Measurements from ENCODE around the gene PADI1. TPM values are rescaled to one million over a fixed set of nuclear protein-coding genes. Genes with fewer than 3 reads are reported as not detected.

PADI1 gene
- total RNA-seq, 1 experiment from 2014 or later: not detected

GRCh38 chr1:17198476-17199258 lies 6.3 kb upstream of the PADI1 start:
- Histone ChIP-seq H3K79me2 (ENCODE audit: low read length) (no peaks in the 10 kb centered on the region), H2AFZ (ENCODE audit: low read length) (no peak overlapping the region), H3K4me1 (ENCODE audit: low read length) (no peaks in the 10 kb centered on the region), H3K4me3 (ENCODE audit: low read length) (no peak overlapping the region), H3K9ac (ENCODE audit: low read length) (no peak overlapping the region), H3K27ac (ENCODE audit: low read length) (no peak overlapping the region), H3K9me2 (replicated peaks; ENCODE audit: insufficient read depth, low read length) (no peaks in the 10 kb centered on the region), H3K27me3 (ENCODE audit: low read length) (no peaks in the 10 kb centered on the region), H3K4me2 (ENCODE audit: low read depth, low read length, poor library complexity, severe bottlenecking) (no peak overlapping the region), H3K36me3 (ENCODE audit: insufficient read depth, low read length) (no peaks in the 10 kb centered on the region), H4K20me1 (ENCODE audit: insufficient read depth, low read depth, low read length) (no peaks in the 10 kb centered on the region), H3K9me3 (ENCODE audit: low read length) (no peaks in the 10 kb centered on the region)
- no peak for DNase-seq

GRCh38 chr1:17199267-17200044 lies 5.5 kb upstream of the PADI1 start:
- no peak for DNase-seq
- no peaks in the 10 kb centered on the region for H3K9me2 ChIP-seq (replicated peaks; ENCODE audit: insufficient read depth, low read length)
- no peaks in the 10 kb centered on the region for H3K36me3 ChIP-seq (ENCODE audit: insufficient read depth, low read length)
- H3K79me2 ChIP-seq (ENCODE audit: low read length): no peaks in the 10 kb centered on the region
- no peak overlapping the region for H3K27ac ChIP-seq (ENCODE audit: low read length)
- no peak overlapping the region for H3K4me3 ChIP-seq (ENCODE audit: low read length)
- no peaks in the 10 kb centered on the region for H3K9me3 ChIP-seq (ENCODE audit: low read length)
- no peak overlapping the region for H3K4me2 ChIP-seq (ENCODE audit: low read depth, low read length, poor library complexity, severe bottlenecking)
- no peaks in the 10 kb centered on the region for H3K27me3 ChIP-seq (ENCODE audit: low read length)
- no peaks in the 10 kb centered on the region for H4K20me1 ChIP-seq (ENCODE audit: insufficient read depth, low read depth, low read length)
- no peak overlapping the region for H2AFZ ChIP-seq (ENCODE audit: low read length)
- no peak overlapping the region for H3K9ac ChIP-seq (ENCODE audit: low read length)
- H3K4me1 ChIP-seq (ENCODE audit: low read length): no peaks in the 10 kb centered on the region

GRCh38 chr1:17200246-17200645 lies 4.7 kb upstream of the PADI1 start:
- Histone ChIP-seq H2AFZ (ENCODE audit: low read length) (no peak overlapping the region), H4K20me1 (ENCODE audit: insufficient read depth, low read depth, low read length) (no peaks in the 10 kb centered on the region), H3K79me2 (ENCODE audit: low read length) (no peaks in the 10 kb centered on the region), H3K9me2 (replicated peaks; ENCODE audit: insufficient read depth, low read length) (no peaks in the 10 kb centered on the region), H3K9ac (ENCODE audit: low read length) (no peak overlapping the region), H3K27me3 (ENCODE audit: low read length) (no peaks in the 10 kb centered on the region), H3K27ac (ENCODE audit: low read length) (no peak overlapping the region), H3K4me3 (ENCODE audit: low read length) (no peak overlapping the region), H3K9me3 (ENCODE audit: low read length) (no peaks in the 10 kb centered on the region), H3K4me2 (ENCODE audit: low read depth, low read length, poor library complexity, severe bottlenecking) (no peak overlapping the region), H3K36me3 (ENCODE audit: insufficient read depth, low read length) (no peaks in the 10 kb centered on the region), H3K4me1 (ENCODE audit: low read length) (no peaks in the 10 kb centered on the region)
- no peak for DNase-seq

GRCh38 chr1:17200756-17201155 lies 4.2 kb upstream of the PADI1 start:
- Histone ChIP-seq H3K36me3 (ENCODE audit: insufficient read depth, low read length) (no peaks in the 10 kb centered on the region), H3K9me2 (replicated peaks; ENCODE audit: insufficient read depth, low read length) (no peaks in the 10 kb centered on the region), H3K9me3 (ENCODE audit: low read length) (no peaks in the 10 kb centered on the region), H2AFZ (ENCODE audit: low read length) (no peak overlapping the region), H3K4me3 (ENCODE audit: low read length) (no peak overlapping the region), H3K4me1 (ENCODE audit: low read length) (no peaks in the 10 kb centered on the region), H3K27me3 (ENCODE audit: low read length) (no peaks in the 10 kb centered on the region), H3K27ac (ENCODE audit: low read length) (no peak overlapping the region), H3K79me2 (ENCODE audit: low read length) (no peaks in the 10 kb centered on the region), H4K20me1 (ENCODE audit: insufficient read depth, low read depth, low read length) (no peaks in the 10 kb centered on the region), H3K4me2 (ENCODE audit: low read depth, low read length, poor library complexity, severe bottlenecking) (no peak overlapping the region), H3K9ac (ENCODE audit: low read length) (no peak overlapping the region)
- no peak for DNase-seq

GRCh38 chr1:17201201-17202021 lies 3.5 kb upstream of the PADI1 start:
- Histone ChIP-seq H3K9ac (ENCODE audit: low read length) (no peak overlapping the region), H3K36me3 (ENCODE audit: insufficient read depth, low read length) (no peaks in the 10 kb centered on the region), H3K27me3 (ENCODE audit: low read length) (no peaks in the 10 kb centered on the region), H3K4me2 (ENCODE audit: low read depth, low read length, poor library complexity, severe bottlenecking) (no peak overlapping the region), H3K4me1 (ENCODE audit: low read length) (no peaks in the 10 kb centered on the region), H3K9me3 (ENCODE audit: low read length) (no peaks in the 10 kb centered on the region), H3K4me3 (ENCODE audit: low read length) (no peak overlapping the region), H2AFZ (ENCODE audit: low read length) (no peak overlapping the region), H3K9me2 (replicated peaks; ENCODE audit: insufficient read depth, low read length) (no peaks in the 10 kb centered on the region), H3K27ac (ENCODE audit: low read length) (no peak overlapping the region), H4K20me1 (ENCODE audit: insufficient read depth, low read depth, low read length) (no peaks in the 10 kb centered on the region), H3K79me2 (ENCODE audit: low read length) (no peaks in the 10 kb centered on the region)
- no peak for DNase-seq

- DNase-seq: no peak
- no peaks in the 10 kb centered on the region for H3K9me2 ChIP-seq (replicated peaks; ENCODE audit: insufficient read depth, low read length)
- H3K4me3 ChIP-seq (ENCODE audit: low read length): no peak overlapping the region
- H3K27me3 ChIP-seq (ENCODE audit: low read length): no peaks in the 10 kb centered on the region
- H3K79me2 ChIP-seq (ENCODE audit: low read length): no peaks in the 10 kb centered on the region
- H4K20me1 ChIP-seq (ENCODE audit: insufficient read depth, low read depth, low read length): no peaks in the 10 kb centered on the region
- H3K4me2 ChIP-seq (ENCODE audit: low read depth, low read length, poor library complexity, severe bottlenecking): no peak overlapping the region
- no peak overlapping the region for H3K9ac ChIP-seq (ENCODE audit: low read length)
- no peak overlapping the region for H3K27ac ChIP-seq (ENCODE audit: low read length)
- no peak overlapping the region for H2AFZ ChIP-seq (ENCODE audit: low read length)
- peaks cover 17% of the 10 kb centered on the region for H3K4me1 ChIP-seq (ENCODE audit: low read length)
- no peaks in the 10 kb centered on the region for H3K9me3 ChIP-seq (ENCODE audit: low read length)
- H3K36me3 ChIP-seq (ENCODE audit: insufficient read depth, low read length): no peaks in the 10 kb centered on the region
Measured at GRCh38 chr1:17205652-17206051, 724 bp downstream of the PADI1 start.

- no peaks in the 10 kb centered on the region for H3K9me2 ChIP-seq (replicated peaks; ENCODE audit: insufficient read depth, low read length)
- H3K4me2 ChIP-seq (ENCODE audit: low read depth, low read length, poor library complexity, severe bottlenecking): no peak overlapping the region
- no peaks in the 10 kb centered on the region for H4K20me1 ChIP-seq (ENCODE audit: insufficient read depth, low read depth, low read length)
- H3K36me3 ChIP-seq (ENCODE audit: insufficient read depth, low read length): no peaks in the 10 kb centered on the region
- H3K27me3 ChIP-seq (ENCODE audit: low read length): no peaks in the 10 kb centered on the region
- no peaks in the 10 kb centered on the region for H3K9me3 ChIP-seq (ENCODE audit: low read length)
- no peak overlapping the region for H3K9ac ChIP-seq (ENCODE audit: low read length)
- H3K4me1 ChIP-seq (ENCODE audit: low read length): peaks cover 17% of the 10 kb centered on the region
- H2AFZ ChIP-seq (ENCODE audit: low read length): no peak overlapping the region
- DNase-seq: no peak
- H3K27ac ChIP-seq (ENCODE audit: low read length): no peak overlapping the region
- no peaks in the 10 kb centered on the region for H3K79me2 ChIP-seq (ENCODE audit: low read length)
- no peak overlapping the region for H3K4me3 ChIP-seq (ENCODE audit: low read length)
Measured at GRCh38 chr1:17206196-17206595, 1.3 kb downstream of the PADI1 start.

GRCh38 chr1:17207046-17207445 lies 2.1 kb downstream of the PADI1 start:
- Histone ChIP-seq H3K9me2 (replicated peaks; ENCODE audit: insufficient read depth, low read length) (no peaks in the 10 kb centered on the region), H3K9ac (ENCODE audit: low read length) (no peak overlapping the region), H3K27me3 (ENCODE audit: low read length) (no peaks in the 10 kb centered on the region), H4K20me1 (ENCODE audit: insufficient read depth, low read depth, low read length) (no peaks in the 10 kb centered on the region), H3K27ac (ENCODE audit: low read length) (no peak overlapping the region), H3K4me1 (ENCODE audit: low read length) (peaks cover 17% of the 10 kb centered on the region), H3K4me3 (ENCODE audit: low read length) (no peak overlapping the region), H2AFZ (ENCODE audit: low read length) (no peak overlapping the region), H3K9me3 (ENCODE audit: low read length) (no peaks in the 10 kb centered on the region), H3K4me2 (ENCODE audit: low read depth, low read length, poor library complexity, severe bottlenecking) (peak overlapping the region; percentile 38), H3K79me2 (ENCODE audit: low read length) (no peaks in the 10 kb centered on the region), H3K36me3 (ENCODE audit: insufficient read depth, low read length) (no peaks in the 10 kb centered on the region)
- peak; percentile 91 for DNase-seq
